HepG2 (cell line): ENCODE measurements around the gene PANK4. TPM values are rescaled to one million over a fixed set of nuclear protein-coding genes. Genes with fewer than 3 reads are reported as not detected.

ENCODE experiments used
- CREB1 ChIP-seq, 2 experiments: fragments of 450-650 bp in 1 of 2; IDR thresholded peaks; 2 replicates each; pipeline ENCODE4 v1.6.1; 2016 to 2017; ENCODE audit warnings: control low read depth in 1 of 2, mild to moderate bottlenecking in 1 of 2, missing compliant biosample characterization in 1 of 2, missing genetic modification characterization in 1 of 2
- HNRNPK ChIP-seq: fragments of 200-400 bp; formaldehyde crosslinking; IDR thresholded peaks from 2 replicates; pipeline ENCODE4 v1.6.1; 2018; ENCODE audit warnings: low read length, low read depth, moderate library complexity, mild to moderate bottlenecking; ENCODE audit not compliant: poor library complexity, severe bottlenecking
- ISX ChIP-seq: sonication (generic); formaldehyde crosslinking; conservative IDR thresholded peaks from 2 replicates; pipeline ENCODE4 v1.5.0; 2020; ENCODE audit warnings: missing genetic modification reagents
- POLR2AphosphoS5 ChIP-seq: IDR thresholded peaks from 2 replicates; pipeline ENCODE4 v1.6.1; 2012; ENCODE audit warnings: low read depth, low read length
- TCF7L2 ChIP-seq: IDR thresholded peaks from 2 replicates; pipeline ENCODE4 v1.6.1; 2011; ENCODE audit warnings: mild to moderate bottlenecking, low read depth, low read length, moderate library complexity
- ZNF616 ChIP-seq: sonication (generic); formaldehyde crosslinking; IDR thresholded peaks from 2 replicates; pipeline ENCODE4 v1.5.0; 2020; ENCODE audit warnings: low read depth, mild to moderate bottlenecking, missing genetic modification reagents
- ZNF674 ChIP-seq: sonication (generic); formaldehyde crosslinking; IDR thresholded peaks from 2 replicates; pipeline ENCODE4 v1.5.0; 2020; ENCODE audit warnings: low read depth, mild to moderate bottlenecking, missing genetic modification reagents
- ZNF772 ChIP-seq: sonication (generic); formaldehyde crosslinking; IDR thresholded peaks from 2 replicates; pipeline ENCODE4 v1.5.0; 2020; ENCODE audit warnings: mild to moderate bottlenecking, missing genetic modification reagents
- ZNF883 ChIP-seq: sonication (generic); formaldehyde crosslinking; IDR thresholded peaks from 2 replicates; pipeline ENCODE4 v1.5.1; 2020; ENCODE audit warnings: mild to moderate bottlenecking, missing genetic modification reagents; ENCODE audit errors: not compliant biosample characterization
- polyA plus RNA-seq, 8 experiments: library from polyadenylated mRNA; depleted of rRNA in 3 of 8; stranded (reverse) in 7 of 8; unstranded in 1 of 8; fragments of >200 nt; fragmentation: Illumina TruSeq in 4 of 8; extraction: Trizol in 4 of 8; gene quantifications; 2 replicates each; pipeline versions ENCODE4 v1.2.1 to v1.2.3, GENCODE V29; 2011 to 2016; ENCODE audit warnings: low read depth in 4 of 8, missing spikeins in 1 of 8, mixed read lengths in 1 of 8; ENCODE audit not compliant: insufficient read depth in 1 of 8
- total RNA-seq, 5 experiments: library from RNA; depleted of rRNA; stranded (reverse); fragments of >200 nt; fragmentation: Illumina TruSeq; extraction: Trizol; gene quantifications; 2 replicates each; pipeline ENCODE4 v1.2.3, GENCODE V29; 2016; ENCODE audit warnings: low read depth in 1 of 5
- TF ChIP-seq, protein P1 (sequence below): sonication (generic); formaldehyde crosslinking; IDR thresholded peaks from one replicate; pipeline ENCODE4 v1.5.1; 2020; ENCODE audit warnings: mild to moderate bottlenecking, missing genetic modification reagents; ENCODE audit errors: not compliant biosample characterization
- TF ChIP-seq, protein P2 (sequence below): sonication (generic); formaldehyde crosslinking; IDR thresholded peaks from 2 replicates; pipeline ENCODE4 v1.9.0; 2022; ENCODE audit warnings: low read depth, missing genetic modification reagents

Gene PANK4
- total and polyA plus RNA-seq, 2 of the 13 experiments (the other 11 are each of a cell fraction or from before 2014, with no cell fraction given): 17.4 to 19.3 TPM

DNA sequence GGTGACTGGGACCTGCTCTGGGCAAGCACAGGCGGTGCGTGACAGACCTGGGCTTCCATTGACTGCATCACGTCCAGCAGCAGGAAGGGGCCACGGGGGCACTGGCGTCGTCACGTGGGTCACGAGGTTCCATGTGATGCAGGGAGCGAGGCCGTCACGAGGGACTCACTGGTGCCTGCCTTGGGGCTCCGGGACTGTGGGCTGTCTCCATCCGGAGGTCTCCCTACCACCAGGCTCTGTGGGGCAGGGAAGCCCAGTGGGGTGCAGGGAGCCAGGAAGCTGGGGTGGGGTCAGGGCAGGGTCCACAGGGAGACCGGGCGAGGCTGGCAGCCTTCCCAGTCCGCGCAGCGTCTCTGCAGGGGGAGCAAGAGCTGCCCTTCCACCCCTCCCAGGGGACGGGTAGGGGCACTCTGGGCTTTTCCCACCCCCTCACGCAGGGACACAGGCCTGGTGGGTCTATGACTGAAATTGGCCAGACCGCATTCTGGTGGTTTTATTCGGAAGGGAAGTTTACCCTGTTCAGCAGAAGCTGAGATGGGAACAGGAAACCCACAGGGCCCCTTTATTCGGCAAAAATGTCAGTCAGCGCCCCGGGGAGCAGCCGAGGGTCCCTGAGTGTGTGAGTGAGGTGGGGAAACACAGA is 29.4 kb upstream of the PANK4 start (continued):
- TF ChIP-seq, protein P1, sequence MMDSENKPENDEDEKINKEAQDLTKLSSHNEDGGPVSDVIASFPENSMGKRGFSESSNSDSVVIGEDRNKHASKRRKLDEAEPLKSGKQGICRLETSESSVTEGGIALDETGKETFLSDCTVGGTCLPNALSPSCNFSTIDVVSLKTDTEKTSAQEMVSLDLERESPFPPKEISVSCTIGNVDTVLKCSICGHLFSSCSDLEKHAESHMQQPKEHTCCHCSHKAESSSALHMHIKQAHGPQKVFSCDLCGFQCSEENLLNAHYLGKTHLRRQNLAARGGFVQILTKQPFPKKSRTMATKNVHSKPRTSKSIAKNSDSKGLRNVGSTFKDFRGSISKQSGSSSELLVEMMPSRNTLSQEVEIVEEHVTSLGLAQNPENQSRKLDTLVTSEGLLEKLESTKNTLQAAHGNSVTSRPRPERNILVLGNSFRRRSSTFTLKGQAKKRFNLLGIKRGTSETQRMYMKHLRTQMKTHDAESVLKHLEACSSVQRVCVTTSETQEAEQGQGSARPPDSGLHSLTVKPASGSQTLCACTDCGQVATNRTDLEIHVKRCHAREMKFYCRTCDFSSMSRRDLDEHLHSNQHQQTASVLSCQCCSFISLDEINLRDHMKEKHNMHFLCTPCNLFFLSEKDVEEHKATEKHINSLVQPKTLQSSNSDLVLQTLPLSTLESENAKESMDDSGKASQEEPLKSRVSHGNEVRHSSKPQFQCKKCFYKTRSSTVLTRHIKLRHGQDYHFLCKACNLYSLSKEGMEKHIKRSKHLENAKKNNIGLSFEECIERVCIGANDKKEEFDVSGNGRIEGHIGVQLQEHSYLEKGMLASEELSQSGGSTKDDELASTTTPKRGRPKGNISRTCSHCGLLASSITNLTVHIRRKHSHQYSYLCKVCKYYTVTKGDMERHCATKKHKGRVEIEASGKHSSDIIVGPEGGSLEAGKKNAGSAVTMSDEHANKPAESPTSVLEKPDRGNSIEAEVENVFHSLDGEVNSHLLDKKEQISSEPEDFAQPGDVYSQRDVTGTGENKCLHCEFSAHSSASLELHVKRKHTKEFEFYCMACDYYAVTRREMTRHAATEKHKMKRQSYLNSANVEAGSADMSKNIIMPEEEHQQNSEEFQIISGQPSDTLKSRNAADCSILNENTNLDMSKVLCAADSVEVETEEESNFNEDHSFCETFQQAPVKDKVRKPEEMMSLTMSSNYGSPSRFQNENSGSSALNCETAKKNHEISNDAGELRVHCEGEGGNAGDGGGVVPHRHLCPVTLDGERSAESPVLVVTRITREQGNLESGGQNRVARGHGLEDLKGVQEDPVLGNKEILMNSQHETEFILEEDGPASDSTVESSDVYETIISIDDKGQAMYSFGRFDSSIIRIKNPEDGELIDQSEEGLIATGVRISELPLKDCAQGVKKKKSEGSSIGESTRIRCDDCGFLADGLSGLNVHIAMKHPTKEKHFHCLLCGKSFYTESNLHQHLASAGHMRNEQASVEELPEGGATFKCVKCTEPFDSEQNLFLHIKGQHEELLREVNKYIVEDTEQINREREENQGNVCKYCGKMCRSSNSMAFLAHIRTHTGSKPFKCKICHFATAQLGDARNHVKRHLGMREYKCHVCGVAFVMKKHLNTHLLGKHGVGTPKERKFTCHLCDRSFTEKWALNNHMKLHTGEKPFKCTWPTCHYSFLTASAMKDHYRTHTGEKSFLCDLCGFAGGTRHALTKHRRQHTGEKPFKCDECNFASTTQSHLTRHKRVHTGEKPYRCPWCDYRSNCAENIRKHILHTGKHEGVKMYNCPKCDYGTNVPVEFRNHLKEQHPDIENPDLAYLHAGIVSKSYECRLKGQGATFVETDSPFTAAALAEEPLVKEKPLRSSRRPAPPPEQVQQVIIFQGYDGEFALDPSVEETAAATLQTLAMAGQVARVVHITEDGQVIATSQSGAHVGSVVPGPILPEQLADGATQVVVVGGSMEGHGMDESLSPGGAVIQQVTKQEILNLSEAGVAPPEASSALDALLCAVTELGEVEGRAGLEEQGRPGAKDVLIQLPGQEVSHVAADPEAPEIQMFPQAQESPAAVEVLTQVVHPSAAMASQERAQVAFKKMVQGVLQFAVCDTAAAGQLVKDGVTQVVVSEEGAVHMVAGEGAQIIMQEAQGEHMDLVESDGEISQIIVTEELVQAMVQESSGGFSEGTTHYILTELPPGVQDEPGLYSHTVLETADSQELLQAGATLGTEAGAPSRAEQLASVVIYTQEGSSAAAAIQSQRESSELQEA: peak; percentile 27
- TF ChIP-seq, protein P2, sequence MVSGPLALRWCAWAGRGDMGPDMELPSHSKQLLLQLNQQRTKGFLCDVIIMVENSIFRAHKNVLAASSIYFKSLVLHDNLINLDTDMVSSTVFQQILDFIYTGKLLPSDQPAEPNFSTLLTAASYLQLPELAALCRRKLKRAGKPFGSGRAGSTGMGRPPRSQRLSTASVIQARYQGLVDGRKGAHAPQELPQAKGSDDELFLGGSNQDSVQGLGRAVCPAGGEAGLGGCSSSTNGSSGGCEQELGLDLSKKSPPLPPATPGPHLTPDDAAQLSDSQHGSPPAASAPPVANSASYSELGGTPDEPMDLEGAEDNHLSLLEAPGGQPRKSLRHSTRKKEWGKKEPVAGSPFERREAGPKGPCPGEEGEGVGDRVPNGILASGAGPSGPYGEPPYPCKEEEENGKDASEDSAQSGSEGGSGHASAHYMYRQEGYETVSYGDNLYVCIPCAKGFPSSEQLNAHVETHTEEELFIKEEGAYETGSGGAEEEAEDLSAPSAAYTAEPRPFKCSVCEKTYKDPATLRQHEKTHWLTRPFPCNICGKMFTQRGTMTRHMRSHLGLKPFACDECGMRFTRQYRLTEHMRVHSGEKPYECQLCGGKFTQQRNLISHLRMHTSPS (CRISPR knock-in tag): peak; percentile 64; the same call in 1 of the 2 replicates
- TF ChIP-seq CREB1 (IDR thresholded peaks at IDR 0.05): peak; percentile 68
- TF ChIP-seq CREB1 (CRISPR knock-in tag; IDR thresholded peaks at IDR 0.05): no peak
- TF ChIP-seq ISX (CRISPR knock-in tag): no peak
- peak; percentile 21; the same call in 1 of the 2 replicates for TF ChIP-seq POLR2AphosphoS5
- peak; percentile 83; the same call in 1 of the 2 replicates for TF ChIP-seq ZNF616
- peak; percentile 74; the same call in 1 of the 2 replicates for TF ChIP-seq ZNF772
- TF ChIP-seq ZNF883 (CRISPR knock-in tag): peak; percentile 57
- TF ChIP-seq TCF7L2: no peak
- no peak for TF ChIP-seq ZNF674
- no peak for TF ChIP-seq HNRNPK
